GM12872 (cell line): ENCODE results near the gene PCDH1.

ENCODE experiments used
- TF ChIP-seq, protein P1 (sequence below): IDR thresholded peaks from 3 replicates; pipeline ENCODE4 v1.5.1; 2011; ENCODE audit warnings: low read depth, mild to moderate bottlenecking, low read length, moderate library complexity; ENCODE audit not compliant: insufficient read depth

The PCDH1 gene

GRCh38 chr5:141889282-141889871, 11.2 kb upstream of the PCDH1 start:
- TF ChIP-seq, protein P1, sequence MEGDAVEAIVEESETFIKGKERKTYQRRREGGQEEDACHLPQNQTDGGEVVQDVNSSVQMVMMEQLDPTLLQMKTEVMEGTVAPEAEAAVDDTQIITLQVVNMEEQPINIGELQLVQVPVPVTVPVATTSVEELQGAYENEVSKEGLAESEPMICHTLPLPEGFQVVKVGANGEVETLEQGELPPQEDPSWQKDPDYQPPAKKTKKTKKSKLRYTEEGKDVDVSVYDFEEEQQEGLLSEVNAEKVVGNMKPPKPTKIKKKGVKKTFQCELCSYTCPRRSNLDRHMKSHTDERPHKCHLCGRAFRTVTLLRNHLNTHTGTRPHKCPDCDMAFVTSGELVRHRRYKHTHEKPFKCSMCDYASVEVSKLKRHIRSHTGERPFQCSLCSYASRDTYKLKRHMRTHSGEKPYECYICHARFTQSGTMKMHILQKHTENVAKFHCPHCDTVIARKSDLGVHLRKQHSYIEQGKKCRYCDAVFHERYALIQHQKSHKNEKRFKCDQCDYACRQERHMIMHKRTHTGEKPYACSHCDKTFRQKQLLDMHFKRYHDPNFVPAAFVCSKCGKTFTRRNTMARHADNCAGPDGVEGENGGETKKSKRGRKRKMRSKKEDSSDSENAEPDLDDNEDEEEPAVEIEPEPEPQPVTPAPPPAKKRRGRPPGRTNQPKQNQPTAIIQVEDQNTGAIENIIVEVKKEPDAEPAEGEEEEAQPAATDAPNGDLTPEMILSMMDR, result peak; percentile 46

GRCh38 chr5:141883892-141884318, 5.7 kb upstream of the PCDH1 start:
- TF ChIP-seq, protein P1, result no peak

DNA sequence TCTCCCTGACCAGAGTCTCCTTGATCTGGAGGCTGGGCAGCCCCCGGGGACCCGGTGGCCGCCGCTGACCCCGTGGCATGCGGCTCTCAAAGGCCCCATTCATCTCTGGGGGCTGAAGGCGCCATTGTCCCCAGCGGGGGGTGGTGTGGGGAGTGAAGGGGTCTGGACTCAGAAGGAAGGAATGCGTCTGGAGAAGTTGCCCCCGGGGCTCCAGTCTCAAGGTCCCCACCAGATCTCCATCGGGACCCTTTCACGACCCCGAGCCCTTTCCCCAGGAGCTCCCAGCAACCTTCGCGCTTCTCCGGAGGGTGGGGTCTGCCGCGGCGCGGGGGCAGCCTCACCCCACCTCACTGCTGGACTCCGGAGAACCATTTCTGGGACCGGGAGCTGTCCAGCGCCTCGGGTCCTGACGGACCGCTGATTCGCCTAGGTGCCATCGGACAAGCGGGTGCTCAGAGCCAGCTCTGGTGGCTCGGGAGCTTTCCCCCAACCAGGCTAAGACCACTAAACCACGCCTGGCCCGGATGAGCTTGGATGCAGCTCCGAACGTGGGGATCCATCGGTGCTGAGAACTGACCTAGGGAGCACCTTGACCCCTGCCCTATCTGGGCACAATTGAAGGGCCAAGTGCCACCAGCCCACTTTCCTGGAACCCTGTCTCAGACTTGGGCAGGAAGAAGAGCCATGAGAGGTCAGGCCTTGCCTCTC, 5.1 kb upstream of the PCDH1 start:
- TF ChIP-seq, protein P1, result no peak

DNA sequence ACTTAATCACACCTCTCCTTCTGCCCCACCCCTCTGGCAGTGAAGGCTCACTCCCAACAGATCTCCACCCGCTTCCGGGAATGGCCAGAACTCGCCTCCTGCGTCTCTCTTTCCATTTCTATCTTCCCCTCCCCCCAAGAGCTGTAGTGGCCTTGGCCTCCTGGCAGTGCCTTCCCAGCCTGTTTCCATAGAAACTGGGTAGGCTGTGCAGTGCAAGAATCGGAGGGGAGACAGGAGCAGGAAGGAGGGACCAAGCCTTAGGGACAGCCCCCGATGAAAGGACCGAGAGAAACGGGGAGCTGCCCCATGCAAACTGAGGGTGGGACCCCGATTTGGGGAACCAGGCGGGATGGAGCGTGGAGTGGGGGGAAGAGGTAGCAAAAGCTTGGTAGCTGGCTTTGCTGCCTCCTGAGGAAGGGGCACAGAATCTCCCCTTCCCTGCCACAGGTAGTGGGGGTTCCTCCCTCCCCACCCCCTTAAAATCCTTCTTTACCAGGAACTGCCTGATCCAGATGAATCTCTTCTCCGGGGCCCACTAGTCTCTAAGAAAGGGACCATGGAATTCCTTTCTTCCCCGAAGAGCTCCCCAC, 4.5 kb upstream of the PCDH1 start:
- TF ChIP-seq, protein P1, result no peak

DNA sequence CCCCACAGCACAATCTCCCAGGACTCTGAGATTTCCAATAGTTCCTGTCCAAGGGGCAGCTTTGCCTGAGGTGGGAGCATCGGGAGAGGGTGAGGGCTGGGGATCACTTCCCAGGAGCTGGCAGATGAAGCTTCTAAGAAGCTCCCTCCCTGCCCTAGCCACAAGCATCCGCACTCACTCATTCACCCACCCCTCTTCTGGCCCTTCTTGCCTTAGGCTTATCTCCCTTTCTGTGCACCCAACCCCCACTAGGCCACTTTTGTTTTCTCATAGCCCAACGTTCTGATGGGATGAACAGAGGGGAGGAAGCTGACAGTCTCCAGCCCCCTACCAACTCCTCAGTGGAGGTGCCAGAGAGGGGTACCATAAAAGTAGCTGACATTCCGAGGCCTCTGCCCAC, 3.7 kb upstream of the PCDH1 start:
- TF ChIP-seq, protein P1, result no peak

DNA sequence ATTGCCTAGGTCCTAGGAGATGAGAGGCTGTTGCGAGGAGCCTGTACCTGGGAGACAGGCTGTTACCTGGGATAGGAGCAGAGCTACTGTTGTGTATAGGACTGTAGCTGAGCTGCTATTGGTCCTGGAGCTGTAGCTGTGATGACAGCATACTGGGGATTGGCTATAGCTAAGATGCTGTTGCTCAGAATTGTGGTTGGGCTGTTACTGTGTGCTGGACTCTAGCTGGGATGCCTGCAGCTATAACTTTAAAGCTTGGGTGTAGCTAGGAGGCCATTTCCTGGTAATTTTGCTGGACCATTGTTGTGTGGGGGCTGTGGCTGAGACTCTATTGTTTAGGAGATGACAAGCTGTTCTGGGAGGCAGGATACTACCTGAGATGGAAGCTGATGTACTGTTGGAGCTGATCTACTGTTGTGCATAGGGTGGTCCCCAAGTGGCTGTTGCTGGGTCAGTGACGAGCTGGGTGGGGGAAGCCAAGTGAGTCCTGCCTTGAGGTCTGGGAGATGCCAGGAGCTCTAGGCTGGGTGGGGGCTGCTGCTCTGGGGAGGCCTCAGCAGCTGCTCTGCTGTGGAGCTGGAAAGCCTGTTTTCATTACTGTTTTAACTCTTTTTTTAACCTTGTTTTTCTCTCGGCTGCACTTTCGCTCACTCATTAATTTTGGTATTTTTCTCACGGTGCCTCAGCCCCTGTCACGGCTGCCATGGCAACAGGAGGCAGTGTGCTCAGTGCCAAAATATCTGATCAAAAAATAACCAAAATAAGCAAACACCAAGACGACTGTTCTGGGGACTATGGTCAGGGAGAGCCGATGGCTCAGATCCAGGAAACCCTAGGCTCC, 3.0 kb upstream of the PCDH1 start:
- TF ChIP-seq, protein P1, result no peak
